Measurements from ENCODE around the gene VPS13D. TPM values are rescaled to one million over a fixed set of nuclear protein-coding genes. Genes with fewer than 3 reads are reported as not detected.

Gene VPS13D
- total and polyA plus RNA-seq, 2 experiments from 2014 or later: 10.7 to 34.9 TPM

DNA sequence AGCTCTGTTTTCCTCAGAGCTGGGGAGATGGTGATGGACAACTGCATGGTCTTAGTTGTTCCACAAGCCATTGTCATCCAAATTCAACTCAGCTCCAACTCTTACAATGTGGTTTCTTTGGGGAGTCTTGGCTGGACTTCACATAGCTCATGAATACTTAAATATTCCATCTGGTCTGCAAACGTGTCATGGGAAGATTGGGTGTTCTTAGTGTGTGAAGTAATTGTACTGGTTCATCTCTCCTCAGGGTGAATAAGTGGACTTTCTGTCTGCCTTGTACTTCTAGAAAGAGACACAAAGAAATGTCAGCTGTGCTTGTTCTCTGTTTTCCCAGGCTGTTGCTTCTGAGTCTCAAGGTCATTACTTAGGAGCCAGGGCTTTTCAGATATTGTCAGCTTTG, 106.6 kb downstream of the VPS13D start (continued):
- TF ChIP-seq, protein P1, sequence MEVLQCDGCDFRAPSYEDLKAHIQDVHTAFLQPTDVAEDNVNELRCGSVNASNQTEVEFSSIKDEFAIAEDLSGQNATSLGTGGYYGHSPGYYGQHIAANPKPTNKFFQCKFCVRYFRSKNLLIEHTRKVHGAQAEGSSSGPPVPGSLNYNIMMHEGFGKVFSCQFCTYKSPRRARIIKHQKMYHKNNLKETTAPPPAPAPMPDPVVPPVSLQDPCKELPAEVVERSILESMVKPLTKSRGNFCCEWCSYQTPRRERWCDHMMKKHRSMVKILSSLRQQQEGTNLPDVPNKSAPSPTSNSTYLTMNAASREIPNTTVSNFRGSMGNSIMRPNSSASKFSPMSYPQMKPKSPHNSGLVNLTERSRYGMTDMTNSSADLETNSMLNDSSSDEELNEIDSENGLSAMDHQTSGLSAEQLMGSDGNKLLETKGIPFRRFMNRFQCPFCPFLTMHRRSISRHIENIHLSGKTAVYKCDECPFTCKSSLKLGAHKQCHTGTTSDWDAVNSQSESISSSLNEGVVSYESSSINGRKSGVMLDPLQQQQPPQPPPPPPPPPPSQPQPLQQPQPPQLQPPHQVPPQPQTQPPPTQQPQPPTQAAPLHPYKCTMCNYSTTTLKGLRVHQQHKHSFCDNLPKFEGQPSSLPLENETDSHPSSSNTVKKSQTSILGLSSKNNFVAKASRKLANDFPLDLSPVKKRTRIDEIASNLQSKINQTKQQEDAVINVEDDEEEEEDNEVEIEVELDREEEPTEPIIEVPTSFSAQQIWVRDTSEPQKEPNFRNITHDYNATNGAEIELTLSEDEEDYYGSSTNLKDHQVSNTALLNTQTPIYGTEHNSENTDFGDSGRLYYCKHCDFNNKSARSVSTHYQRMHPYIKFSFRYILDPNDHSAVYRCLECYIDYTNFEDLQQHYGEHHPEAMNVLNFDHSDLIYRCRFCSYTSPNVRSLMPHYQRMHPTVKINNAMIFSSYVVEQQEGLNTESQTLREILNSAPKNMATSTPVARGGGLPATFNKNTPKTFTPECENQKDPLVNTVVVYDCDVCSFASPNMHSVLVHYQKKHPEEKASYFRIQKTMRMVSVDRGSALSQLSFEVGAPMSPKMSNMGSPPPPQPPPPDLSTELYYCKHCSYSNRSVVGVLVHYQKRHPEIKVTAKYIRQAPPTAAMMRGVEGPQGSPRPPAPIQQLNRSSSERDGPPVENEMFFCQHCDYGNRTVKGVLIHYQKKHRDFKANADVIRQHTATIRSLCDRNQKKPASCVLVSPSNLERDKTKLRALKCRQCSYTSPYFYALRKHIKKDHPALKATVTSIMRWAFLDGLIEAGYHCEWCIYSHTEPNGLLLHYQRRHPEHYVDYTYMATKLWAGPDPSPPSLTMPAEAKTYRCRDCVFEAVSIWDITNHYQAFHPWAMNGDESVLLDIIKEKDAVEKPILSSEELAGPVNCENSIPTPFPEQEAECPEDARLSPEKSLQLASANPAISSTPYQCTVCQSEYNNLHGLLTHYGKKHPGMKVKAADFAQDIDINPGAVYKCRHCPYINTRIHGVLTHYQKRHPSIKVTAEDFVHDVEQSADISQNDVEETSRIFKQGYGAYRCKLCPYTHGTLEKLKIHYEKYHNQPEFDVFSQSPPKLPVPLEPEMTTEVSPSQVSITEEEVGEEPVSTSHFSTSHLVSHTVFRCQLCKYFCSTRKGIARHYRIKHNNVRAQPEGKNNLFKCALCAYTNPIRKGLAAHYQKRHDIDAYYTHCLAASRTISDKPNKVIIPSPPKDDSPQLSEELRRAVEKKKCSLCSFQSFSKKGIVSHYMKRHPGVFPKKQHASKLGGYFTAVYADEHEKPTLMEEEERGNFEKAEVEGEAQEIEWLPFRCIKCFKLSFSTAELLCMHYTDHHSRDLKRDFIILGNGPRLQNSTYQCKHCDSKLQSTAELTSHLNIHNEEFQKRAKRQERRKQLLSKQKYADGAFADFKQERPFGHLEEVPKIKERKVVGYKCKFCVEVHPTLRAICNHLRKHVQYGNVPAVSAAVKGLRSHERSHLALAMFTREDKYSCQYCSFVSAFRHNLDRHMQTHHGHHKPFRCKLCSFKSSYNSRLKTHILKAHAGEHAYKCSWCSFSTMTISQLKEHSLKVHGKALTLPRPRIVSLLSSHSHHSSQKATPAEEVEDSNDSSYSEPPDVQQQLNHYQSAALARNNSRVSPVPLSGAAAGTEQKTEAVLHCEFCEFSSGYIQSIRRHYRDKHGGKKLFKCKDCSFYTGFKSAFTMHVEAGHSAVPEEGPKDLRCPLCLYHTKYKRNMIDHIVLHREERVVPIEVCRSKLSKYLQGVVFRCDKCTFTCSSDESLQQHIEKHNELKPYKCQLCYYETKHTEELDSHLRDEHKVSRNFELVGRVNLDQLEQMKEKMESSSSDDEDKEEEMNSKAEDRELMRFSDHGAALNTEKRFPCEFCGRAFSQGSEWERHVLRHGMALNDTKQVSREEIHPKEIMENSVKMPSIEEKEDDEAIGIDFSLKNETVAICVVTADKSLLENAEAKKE (CRISPR knock-in tag; IDR thresholded peaks at IDR 0.05): no peak
- TF ChIP-seq POLR2AphosphoS5 (IDR thresholded peaks at IDR 0.05; ENCODE audit: low read depth) (no peak), EZH2 (IDR thresholded peaks at IDR 0.05; ENCODE audit: low read depth, unreplicated experiment) (no peak), EZH2phosphoT487 (IDR thresholded peaks at IDR 0.05; ENCODE audit: unreplicated experiment) (no peak), NANOG (IDR thresholded peaks at IDR 0.05; ENCODE audit: borderline replicate concordance) (no peak)
- TF ChIP-seq, protein P2, sequence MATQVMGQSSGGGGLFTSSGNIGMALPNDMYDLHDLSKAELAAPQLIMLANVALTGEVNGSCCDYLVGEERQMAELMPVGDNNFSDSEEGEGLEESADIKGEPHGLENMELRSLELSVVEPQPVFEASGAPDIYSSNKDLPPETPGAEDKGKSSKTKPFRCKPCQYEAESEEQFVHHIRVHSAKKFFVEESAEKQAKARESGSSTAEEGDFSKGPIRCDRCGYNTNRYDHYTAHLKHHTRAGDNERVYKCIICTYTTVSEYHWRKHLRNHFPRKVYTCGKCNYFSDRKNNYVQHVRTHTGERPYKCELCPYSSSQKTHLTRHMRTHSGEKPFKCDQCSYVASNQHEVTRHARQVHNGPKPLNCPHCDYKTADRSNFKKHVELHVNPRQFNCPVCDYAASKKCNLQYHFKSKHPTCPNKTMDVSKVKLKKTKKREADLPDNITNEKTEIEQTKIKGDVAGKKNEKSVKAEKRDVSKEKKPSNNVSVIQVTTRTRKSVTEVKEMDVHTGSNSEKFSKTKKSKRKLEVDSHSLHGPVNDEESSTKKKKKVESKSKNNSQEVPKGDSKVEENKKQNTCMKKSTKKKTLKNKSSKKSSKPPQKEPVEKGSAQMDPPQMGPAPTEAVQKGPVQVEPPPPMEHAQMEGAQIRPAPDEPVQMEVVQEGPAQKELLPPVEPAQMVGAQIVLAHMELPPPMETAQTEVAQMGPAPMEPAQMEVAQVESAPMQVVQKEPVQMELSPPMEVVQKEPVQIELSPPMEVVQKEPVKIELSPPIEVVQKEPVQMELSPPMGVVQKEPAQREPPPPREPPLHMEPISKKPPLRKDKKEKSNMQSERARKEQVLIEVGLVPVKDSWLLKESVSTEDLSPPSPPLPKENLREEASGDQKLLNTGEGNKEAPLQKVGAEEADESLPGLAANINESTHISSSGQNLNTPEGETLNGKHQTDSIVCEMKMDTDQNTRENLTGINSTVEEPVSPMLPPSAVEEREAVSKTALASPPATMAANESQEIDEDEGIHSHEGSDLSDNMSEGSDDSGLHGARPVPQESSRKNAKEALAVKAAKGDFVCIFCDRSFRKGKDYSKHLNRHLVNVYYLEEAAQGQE (IDR thresholded peaks at IDR 0.05; ENCODE audit: unreplicated experiment): no peak

Measured in GM23338 (cell line).